ENCODE measurements around the gene XPNPEP2.

Gene XPNPEP2

DNA sequence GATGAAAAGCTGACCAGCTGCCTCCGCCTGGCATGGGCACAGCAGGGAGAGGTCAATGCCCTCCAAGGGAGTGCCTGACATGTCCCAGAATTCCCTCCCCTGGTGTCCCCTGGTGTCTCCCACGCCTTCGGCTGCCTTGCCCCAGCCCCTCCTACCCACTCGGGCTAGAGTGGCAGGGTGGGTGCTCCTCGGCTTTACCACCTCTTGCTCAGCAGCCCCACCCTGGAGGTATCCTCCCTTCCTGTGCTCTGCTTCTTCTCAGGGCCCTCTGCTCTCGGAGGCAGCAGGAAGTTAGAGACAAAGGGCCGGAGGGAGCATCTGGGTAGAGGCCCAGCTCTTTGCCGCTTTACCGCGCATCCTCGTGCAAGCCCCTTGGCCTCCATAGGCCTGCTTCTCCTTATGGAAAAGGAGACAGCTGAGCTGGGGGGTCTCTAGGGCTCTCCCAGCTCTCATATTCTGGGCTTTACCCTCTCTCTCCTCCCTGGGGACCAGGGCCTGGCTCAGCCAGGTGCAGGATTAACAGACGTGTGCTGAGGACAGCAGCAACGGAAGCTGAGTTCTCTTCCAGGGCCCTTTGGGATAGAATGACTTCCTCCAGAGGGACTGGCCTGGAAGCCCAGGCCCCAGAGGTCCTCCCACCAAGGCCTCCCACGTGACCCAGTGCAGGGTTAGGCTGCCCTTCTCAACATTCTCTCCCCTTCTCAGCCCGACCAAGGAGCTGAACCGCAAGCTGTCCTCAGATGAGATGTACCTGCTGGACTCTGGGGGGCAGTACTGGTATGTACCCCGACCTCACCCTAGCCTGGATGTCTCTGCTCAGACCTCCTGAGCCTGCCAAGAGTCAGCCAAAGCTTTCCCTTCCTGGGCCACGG, 17.2 kb downstream of the XPNPEP2 start:
- H3K4me3 ChIP-seq (IDR thresholded peaks at IDR 0.05; ENCODE audit: insufficient read depth, low read depth, low read length) = no peak overlapping the region
- H3K36me3 ChIP-seq (ENCODE audit: insufficient read depth) = no peaks in the 10 kb centered on the region
- no peaks in the 10 kb centered on the region for H4K20me1 ChIP-seq (ENCODE audit: insufficient read depth)
- H2AFZ ChIP-seq (ENCODE audit: low read depth) = no peak overlapping the region
- no peaks in the 10 kb centered on the region for H3K79me2 ChIP-seq (ENCODE audit: insufficient read depth, low read depth)
- H3K4me2 ChIP-seq = no peak overlapping the region
- no peak overlapping the region for H3K9ac ChIP-seq
- H3K27ac ChIP-seq = no peak overlapping the region
- TF ChIP-seq, protein P1, sequence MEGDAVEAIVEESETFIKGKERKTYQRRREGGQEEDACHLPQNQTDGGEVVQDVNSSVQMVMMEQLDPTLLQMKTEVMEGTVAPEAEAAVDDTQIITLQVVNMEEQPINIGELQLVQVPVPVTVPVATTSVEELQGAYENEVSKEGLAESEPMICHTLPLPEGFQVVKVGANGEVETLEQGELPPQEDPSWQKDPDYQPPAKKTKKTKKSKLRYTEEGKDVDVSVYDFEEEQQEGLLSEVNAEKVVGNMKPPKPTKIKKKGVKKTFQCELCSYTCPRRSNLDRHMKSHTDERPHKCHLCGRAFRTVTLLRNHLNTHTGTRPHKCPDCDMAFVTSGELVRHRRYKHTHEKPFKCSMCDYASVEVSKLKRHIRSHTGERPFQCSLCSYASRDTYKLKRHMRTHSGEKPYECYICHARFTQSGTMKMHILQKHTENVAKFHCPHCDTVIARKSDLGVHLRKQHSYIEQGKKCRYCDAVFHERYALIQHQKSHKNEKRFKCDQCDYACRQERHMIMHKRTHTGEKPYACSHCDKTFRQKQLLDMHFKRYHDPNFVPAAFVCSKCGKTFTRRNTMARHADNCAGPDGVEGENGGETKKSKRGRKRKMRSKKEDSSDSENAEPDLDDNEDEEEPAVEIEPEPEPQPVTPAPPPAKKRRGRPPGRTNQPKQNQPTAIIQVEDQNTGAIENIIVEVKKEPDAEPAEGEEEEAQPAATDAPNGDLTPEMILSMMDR (conservative IDR thresholded peaks at IDR 0.05; ENCODE audit: low read depth, low read length) = no peak
- H3K4me1 ChIP-seq (ENCODE audit: low read depth, poor library complexity, severe bottlenecking) = peaks cover 18% of the 10 kb centered on the region
- no peaks in the 10 kb centered on the region for H3K27me3 ChIP-seq (ENCODE audit: insufficient read depth, low read depth)

DNA sequence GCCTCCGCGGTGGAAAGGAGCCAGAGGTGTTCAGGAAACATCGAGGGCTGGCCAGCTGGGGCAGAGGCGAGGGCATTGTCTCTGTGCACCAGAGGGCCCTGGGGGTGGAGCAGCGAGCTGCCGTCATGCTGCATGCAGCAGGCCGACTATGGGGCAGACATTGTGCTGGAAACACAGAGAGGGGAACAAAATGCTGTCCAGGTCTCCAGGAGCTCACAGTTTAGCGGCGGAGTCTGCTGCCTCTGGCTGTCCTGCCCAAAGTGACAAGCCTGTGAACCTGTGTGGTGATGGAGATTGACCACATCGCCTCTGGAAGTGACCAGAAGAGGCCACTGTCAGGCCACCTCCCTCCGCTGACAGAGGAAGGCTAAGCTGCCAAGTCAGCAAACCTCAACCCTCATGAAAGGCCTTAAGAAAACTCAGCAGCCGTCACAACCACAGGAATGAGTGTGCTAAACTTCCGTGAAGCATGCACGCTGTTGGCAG, 20.8 kb downstream of the XPNPEP2 start:
- TF ChIP-seq, protein P1 (conservative IDR thresholded peaks at IDR 0.05; ENCODE audit: low read depth, low read length) = no peak
- Histone ChIP-seq H3K27ac (peak overlapping the region; percentile 36; the same call in 1 of the 2 replicates), H4K20me1 (ENCODE audit: insufficient read depth) (no peaks in the 10 kb centered on the region), H3K9ac (no peak overlapping the region), H3K27me3 (ENCODE audit: insufficient read depth, low read depth) (no peaks in the 10 kb centered on the region), H3K4me2 (peak overlapping the region; percentile 13; the same call in 1 of the 2 replicates), H2AFZ (ENCODE audit: low read depth) (peak overlapping the region; percentile 48; the same call in 1 of the 2 replicates), H3K4me3 (IDR thresholded peaks at IDR 0.05; ENCODE audit: insufficient read depth, low read depth, low read length) (no peak overlapping the region), H3K79me2 (ENCODE audit: insufficient read depth, low read depth) (no peaks in the 10 kb centered on the region), H3K36me3 (ENCODE audit: insufficient read depth) (no peaks in the 10 kb centered on the region), H3K4me1 (ENCODE audit: low read depth, poor library complexity, severe bottlenecking) (peaks cover 18% of the 10 kb centered on the region)

DNA sequence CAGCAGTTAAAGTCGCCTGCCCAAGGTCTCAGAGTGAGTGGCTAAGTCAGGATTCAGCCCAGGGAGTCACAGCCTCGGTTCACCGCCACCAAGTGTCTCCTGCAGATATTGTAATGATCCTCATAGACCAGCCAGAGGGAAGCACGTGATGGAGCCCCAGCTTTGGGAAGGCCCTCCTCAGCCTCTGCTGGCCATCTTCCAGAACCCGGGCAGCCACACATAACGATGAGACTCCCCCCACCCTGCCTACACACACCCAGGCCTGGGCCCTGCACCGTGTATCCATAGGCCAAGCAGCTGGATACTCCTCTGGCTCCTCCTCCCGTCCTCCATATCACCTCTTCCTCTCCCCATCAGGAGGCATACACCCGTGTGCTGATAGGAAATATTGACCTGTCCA, 21.4 kb downstream of the XPNPEP2 start:
- Histone ChIP-seq H3K4me3 (IDR thresholded peaks at IDR 0.05; ENCODE audit: insufficient read depth, low read depth, low read length) (no peak overlapping the region), H2AFZ (ENCODE audit: low read depth) (peak overlapping the region; percentile 48; the same call in 1 of the 2 replicates), H3K36me3 (ENCODE audit: insufficient read depth) (no peaks in the 10 kb centered on the region), H3K9ac (no peak overlapping the region), H3K27ac (peak overlapping the region; percentile 36; the same call in 1 of the 2 replicates), H4K20me1 (ENCODE audit: insufficient read depth) (no peaks in the 10 kb centered on the region), H3K27me3 (ENCODE audit: insufficient read depth, low read depth) (no peaks in the 10 kb centered on the region), H3K79me2 (ENCODE audit: insufficient read depth, low read depth) (no peaks in the 10 kb centered on the region), H3K4me2 (peak overlapping the region; percentile 13; the same call in 1 of the 2 replicates), H3K4me1 (ENCODE audit: low read depth, poor library complexity, severe bottlenecking) (peaks cover 18% of the 10 kb centered on the region)
- TF ChIP-seq, protein P1 (conservative IDR thresholded peaks at IDR 0.05; ENCODE audit: low read depth, low read length) = no peak

DNA sequence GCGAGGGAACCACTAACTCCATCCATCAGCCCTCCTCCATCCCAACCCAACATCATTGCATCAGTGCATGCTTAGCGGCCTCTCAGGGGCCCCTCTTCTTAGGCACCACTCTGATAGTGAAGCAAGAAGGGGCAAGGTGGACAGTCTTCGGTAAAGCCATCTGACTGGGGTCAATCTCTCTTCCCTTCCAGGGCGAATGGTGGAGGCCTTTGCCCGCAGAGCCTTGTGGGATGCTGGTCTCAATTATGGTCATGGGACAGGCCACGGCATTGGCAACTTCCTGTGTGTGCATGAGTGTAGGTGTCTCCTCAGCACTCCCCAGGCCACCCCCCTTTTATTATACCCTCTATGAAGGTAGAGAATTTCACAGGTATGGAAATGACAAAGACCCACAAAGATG, 22.2 kb downstream of the XPNPEP2 start:
- Histone ChIP-seq H3K79me2 (ENCODE audit: insufficient read depth, low read depth) (no peaks in the 10 kb centered on the region), H3K9ac (no peak overlapping the region), H3K4me3 (IDR thresholded peaks at IDR 0.05; ENCODE audit: insufficient read depth, low read depth, low read length) (no peak overlapping the region), H3K4me1 (ENCODE audit: low read depth, poor library complexity, severe bottlenecking) (peaks cover 18% of the 10 kb centered on the region), H4K20me1 (ENCODE audit: insufficient read depth) (no peaks in the 10 kb centered on the region), H2AFZ (ENCODE audit: low read depth) (no peak overlapping the region), H3K27me3 (ENCODE audit: insufficient read depth, low read depth) (no peaks in the 10 kb centered on the region), H3K27ac (no peak overlapping the region), H3K36me3 (ENCODE audit: insufficient read depth) (no peaks in the 10 kb centered on the region), H3K4me2 (no peak overlapping the region)
- TF ChIP-seq, protein P1 (conservative IDR thresholded peaks at IDR 0.05; ENCODE audit: low read depth, low read length) = no peak

All from KMS-11 (cell line).